ENCODE data around the gene SCG5.
"Not testable (repeated sequence)": the region's sequence is repeated elsewhere in the genome, so short reads cannot be mapped to it uniquely, and the experiment has no call there.

Gene SCG5

GRCh38 chr15:32641517-32642059 lies at the start of gene SCG5:
TSS of gene SCG5 (plus strand) at chr15:32641710. CDS start at chr15:32643593, 1,883 bp downstream.
- no peak for DNase-seq

GRCh38 chr15:32593151-32593550 lies 48.4 kb upstream of the SCG5 start, which contains the start of gene GOLGA8N:
TSS of gene GOLGA8N (plus strand) at chr15:32593456.
- not testable (repeated sequence) for DNase-seq

- not testable (repeated sequence) for DNase-seq
These were observed 32.0 kb upstream of the SCG5 start for GRCh38 chr15:32609518-32609917.

GRCh38 chr15:32610719-32611118 lies 30.8 kb upstream of the SCG5 start:
- DNase-seq = not testable (repeated sequence)

GRCh38 chr15:32614712-32615050 lies 26.8 kb upstream of the SCG5 start:
- not testable (repeated sequence) for DNase-seq

- DNase-seq = peak; percentile 79
These were observed 26.2 kb upstream of the SCG5 start, which contains the start of gene ARHGAP11A for GRCh38 chr15:32615051-32615870. TSS of gene ARHGAP11A (plus strand) at chr15:32615504. CDS start at chr15:32616212, 708 bp downstream.

- not testable (repeated sequence) for DNase-seq
These were observed 25.6 kb upstream of the SCG5 start for GRCh38 chr15:32615871-32616426.

- DNase-seq = no peak
These were observed 5.1 kb upstream of the SCG5 start for GRCh38 chr15:32636410-32636809.

GRCh38 chr15:32636908-32637567 lies 4.5 kb upstream of the SCG5 start:
- DNase-seq = no peak

- DNase-seq = no peak
These were observed 3.8 kb upstream of the SCG5 start for GRCh38 chr15:32637704-32638103.

- DNase-seq = no peak
These were observed 1.3 kb downstream of the SCG5 start for GRCh38 chr15:32642667-32643435.

GRCh38 chr15:32643907-32644445 lies 2.5 kb downstream of the SCG5 start:
- no peak for DNase-seq

GRCh38 chr15:32646291-32646690 lies 4.8 kb downstream of the SCG5 start:
- no peak for DNase-seq

- DNase-seq = no peak
These were observed 7.8 kb downstream of the SCG5 start for GRCh38 chr15:32649342-32649741.

- peak; percentile 37 for DNase-seq
These were observed 9.8 kb downstream of the SCG5 start for GRCh38 chr15:32651229-32651837.

- no peak for DNase-seq
These were observed 10.7 kb downstream of the SCG5 start for GRCh38 chr15:32652178-32652577.

- DNase-seq = no peak
These were observed 14.6 kb downstream of the SCG5 start for GRCh38 chr15:32656091-32656490.

- DNase-seq = no peak
These were observed 15.0 kb downstream of the SCG5 start for GRCh38 chr15:32656496-32656895.

- no peak for DNase-seq
These were observed 15.8 kb downstream of the SCG5 start for GRCh38 chr15:32657198-32657883.

GRCh38 chr15:32657941-32658340 lies 16.4 kb downstream of the SCG5 start:
- DNase-seq = no peak

All from stimulated activated CD4-positive, alpha-beta T cell treated with anti-CD3 and anti-CD28 coated beads, Interleukin-4, amount 100 ng/mL, for 1 hour (primary cell).